ENCODE data around the gene MKNK2. TPM values are rescaled to one million over a fixed set of nuclear protein-coding genes. Genes with fewer than 3 reads are reported as not detected.
A peak's percentile ranks its signal among the peaks of the same experiment; 100 is the strongest.

Gene MKNK2
- polyA plus RNA-seq, 1 of the 3 experiments (the other 2 are of a cell fraction): 65.4 TPM

- no peaks in the 10 kb centered on the region for H4K20me1 ChIP-seq (ENCODE audit: insufficient read depth)
- POLR2A ChIA-PET: no interaction called here
- CTCF ChIA-PET: interaction anchor here (0.6 to 1.8 kb wide), 2 partner anchors 10 to 16 kb away, joined by 3 to 11 read pairs; no protein-coding TSS in a partner anchor
- H3K27ac ChIP-seq (ENCODE audit: low read depth in 2 of 2, low read length in 1 of 2): no peak overlapping the region
- H3K9me2 ChIP-seq: no peaks in the 10 kb centered on the region
- peaks cover 14% of the 10 kb centered on the region in 2 experiments for H3K36me3 ChIP-seq (replicated peaks in 1 of 2; ENCODE audit: control insufficient read depth in 1 of 2, insufficient read depth in 2 of 2, low read length in 1 of 2)
- WGBS (ENCODE audit: low lambda C conversion rate): 95% methylated on average over 24 of the region's 32 CpGs
- no peaks in the 10 kb centered on the region for H3K4me1 ChIP-seq (ENCODE audit: control insufficient read depth in 1 of 2, insufficient read depth in 2 of 2, low read depth in 1 of 2, low read length in 1 of 2)
- TF ChIP-seq TEAD4 (IDR thresholded peaks at IDR 0.05; ENCODE audit: borderline replicate concordance, insufficient read depth): no peak
- no peaks in the 10 kb centered on the region for H3K27me3 ChIP-seq (ENCODE audit: insufficient read depth)
- peak; percentile 10 for DNase-seq
- H3K9me3 ChIP-seq: no peaks in the 10 kb centered on the region
- no peak overlapping the region for H3K9ac ChIP-seq
- no peaks in the 10 kb centered on the region for H3F3A ChIP-seq (replicated peaks; ENCODE audit: insufficient read depth)
- no peak overlapping the region for H3K4me3 ChIP-seq (ENCODE audit: low read depth in 2 of 2, low read length in 1 of 2)
- H3K4me2 ChIP-seq: no peak overlapping the region
- peaks cover 14% of the 10 kb centered on the region; the same call in 1 of the 2 replicates for H3K79me2 ChIP-seq (ENCODE audit: insufficient read depth)
- H2AFZ ChIP-seq (ENCODE audit: low read depth): no peak overlapping the region
Measured at GRCh38 chr19:2079076-2079864, 28.2 kb upstream of the MKNK2 start.

DNA sequence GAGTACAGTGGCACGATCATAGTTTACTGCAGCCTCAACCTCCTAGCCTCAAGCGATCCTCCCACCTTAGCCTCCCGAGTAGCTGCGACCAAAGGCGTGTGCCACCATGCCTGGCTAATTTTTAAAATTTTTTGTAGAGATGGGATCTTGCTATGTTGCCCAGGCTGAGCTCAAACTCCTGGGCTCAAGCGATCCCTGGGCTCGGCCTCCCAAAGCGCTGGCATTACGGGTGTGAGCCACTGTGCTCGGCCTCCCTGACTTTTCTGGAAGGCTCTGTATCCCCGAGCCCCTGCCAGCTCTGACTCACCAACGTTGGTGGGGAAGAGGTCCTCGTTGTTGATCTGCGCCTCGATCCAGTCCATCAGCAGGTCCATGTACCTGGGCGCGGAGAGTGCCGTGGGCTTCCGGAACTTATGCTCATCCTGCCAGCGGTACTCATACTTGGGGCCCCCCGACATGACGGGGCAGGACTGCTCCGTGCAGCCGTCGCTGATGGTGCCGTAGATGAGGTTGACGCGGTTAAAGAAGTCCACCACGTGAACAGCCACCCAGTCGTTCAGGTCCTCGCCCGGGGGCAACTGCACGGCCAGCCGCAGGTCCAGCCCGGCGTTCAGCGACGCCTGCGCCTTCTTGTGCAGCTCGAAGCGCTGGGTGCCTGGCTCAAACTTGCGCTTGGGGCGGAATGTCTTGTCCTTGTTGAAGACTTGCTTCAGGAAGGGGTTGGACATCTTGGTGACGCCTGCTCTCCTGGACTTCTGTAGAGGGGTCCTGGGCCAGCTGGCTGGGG lies 27.0 kb upstream of the MKNK2 start:
- WGBS (ENCODE audit: low lambda C conversion rate): 97% methylated on average over 27 of the region's 44 CpGs
- Histone ChIP-seq H3K4me3 (ENCODE audit: low read depth in 2 of 2, low read length in 1 of 2) (no peak overlapping the region), H3K27me3 (ENCODE audit: insufficient read depth) (no peaks in the 10 kb centered on the region), H3F3A (replicated peaks; ENCODE audit: insufficient read depth) (no peaks in the 10 kb centered on the region), H3K4me1 (ENCODE audit: control insufficient read depth in 1 of 2, insufficient read depth in 2 of 2, low read depth in 1 of 2, low read length in 1 of 2) (no peaks in the 10 kb centered on the region), H2AFZ (ENCODE audit: low read depth) (no peak overlapping the region), H3K9me3 (no peaks in the 10 kb centered on the region), H3K79me2 (ENCODE audit: insufficient read depth) (peaks cover 12% of the 10 kb centered on the region; the same call in 1 of the 2 replicates), H4K20me1 (ENCODE audit: insufficient read depth) (no peaks in the 10 kb centered on the region), H3K9ac (no peak overlapping the region), H3K27ac (ENCODE audit: low read depth in 2 of 2, low read length in 1 of 2) (no peak overlapping the region), H3K9me2 (no peaks in the 10 kb centered on the region), H3K36me3 (replicated peaks in 1 of 2; ENCODE audit: control insufficient read depth in 1 of 2, insufficient read depth in 2 of 2, low read length in 1 of 2) (peaks cover 14% of the 10 kb centered on the region in 2 experiments), H3K4me2 (no peak overlapping the region)
- ChIA-PET CTCF (interaction anchor here (1.1 to 1.8 kb wide), 2 partner anchors 8 to 58 kb away, joined by 9 to 11 read pairs; no protein-coding TSS in a partner anchor), POLR2A (no interaction called here)
- DNase-seq: peak; percentile 12
- TF ChIP-seq CHD2 (IDR thresholded peaks at IDR 0.05; ENCODE audit: low read length, partially characterized antibody) (no peak), EP300 (IDR thresholded peaks at IDR 0.05; ENCODE audit: borderline replicate concordance in 1 of 2, low read depth in 1 of 2, low read length in 1 of 2) (no peak), FOSL2 (IDR thresholded peaks at IDR 0.05; ENCODE audit: borderline replicate concordance, low read depth) (no peak), MAX (IDR thresholded peaks at IDR 0.05; ENCODE audit: low read depth) (no peak), RCOR1 (IDR thresholded peaks at IDR 0.05; ENCODE audit: low read length) (no peak), GABPA (IDR thresholded peaks at IDR 0.05; ENCODE audit: low read depth) (no peak), YY1 (IDR thresholded peaks at IDR 0.05; ENCODE audit: low read depth) (no peak), IRF3 (IDR thresholded peaks at IDR 0.05; ENCODE audit: low read depth, low read length) (no peak), JUND (IDR thresholded peaks at IDR 0.05) (no peak), RFX5 (IDR thresholded peaks at IDR 0.05; ENCODE audit: low read length) (no peak), MEF2A (IDR thresholded peaks at IDR 0.05; ENCODE audit: borderline replicate concordance, low read depth) (no peak), NFIC (IDR thresholded peaks at IDR 0.05; ENCODE audit: borderline replicate concordance) (no peak), ELF1 (IDR thresholded peaks at IDR 0.05) (no peak), TCF12 (IDR thresholded peaks at IDR 0.05) (no peak)
- TF ChIP-seq, protein P1, sequence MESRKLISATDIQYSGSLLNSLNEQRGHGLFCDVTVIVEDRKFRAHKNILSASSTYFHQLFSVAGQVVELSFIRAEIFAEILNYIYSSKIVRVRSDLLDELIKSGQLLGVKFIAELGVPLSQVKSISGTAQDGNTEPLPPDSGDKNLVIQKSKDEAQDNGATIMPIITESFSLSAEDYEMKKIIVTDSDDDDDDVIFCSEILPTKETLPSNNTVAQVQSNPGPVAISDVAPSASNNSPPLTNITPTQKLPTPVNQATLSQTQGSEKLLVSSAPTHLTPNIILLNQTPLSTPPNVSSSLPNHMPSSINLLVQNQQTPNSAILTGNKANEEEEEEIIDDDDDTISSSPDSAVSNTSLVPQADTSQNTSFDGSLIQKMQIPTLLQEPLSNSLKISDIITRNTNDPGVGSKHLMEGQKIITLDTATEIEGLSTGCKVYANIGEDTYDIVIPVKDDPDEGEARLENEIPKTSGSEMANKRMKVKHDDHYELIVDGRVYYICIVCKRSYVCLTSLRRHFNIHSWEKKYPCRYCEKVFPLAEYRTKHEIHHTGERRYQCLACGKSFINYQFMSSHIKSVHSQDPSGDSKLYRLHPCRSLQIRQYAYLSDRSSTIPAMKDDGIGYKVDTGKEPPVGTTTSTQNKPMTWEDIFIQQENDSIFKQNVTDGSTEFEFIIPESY (IDR thresholded peaks at IDR 0.05; ENCODE audit: borderline replicate concordance, low read depth): no peak
- TF ChIP-seq, protein P2, sequence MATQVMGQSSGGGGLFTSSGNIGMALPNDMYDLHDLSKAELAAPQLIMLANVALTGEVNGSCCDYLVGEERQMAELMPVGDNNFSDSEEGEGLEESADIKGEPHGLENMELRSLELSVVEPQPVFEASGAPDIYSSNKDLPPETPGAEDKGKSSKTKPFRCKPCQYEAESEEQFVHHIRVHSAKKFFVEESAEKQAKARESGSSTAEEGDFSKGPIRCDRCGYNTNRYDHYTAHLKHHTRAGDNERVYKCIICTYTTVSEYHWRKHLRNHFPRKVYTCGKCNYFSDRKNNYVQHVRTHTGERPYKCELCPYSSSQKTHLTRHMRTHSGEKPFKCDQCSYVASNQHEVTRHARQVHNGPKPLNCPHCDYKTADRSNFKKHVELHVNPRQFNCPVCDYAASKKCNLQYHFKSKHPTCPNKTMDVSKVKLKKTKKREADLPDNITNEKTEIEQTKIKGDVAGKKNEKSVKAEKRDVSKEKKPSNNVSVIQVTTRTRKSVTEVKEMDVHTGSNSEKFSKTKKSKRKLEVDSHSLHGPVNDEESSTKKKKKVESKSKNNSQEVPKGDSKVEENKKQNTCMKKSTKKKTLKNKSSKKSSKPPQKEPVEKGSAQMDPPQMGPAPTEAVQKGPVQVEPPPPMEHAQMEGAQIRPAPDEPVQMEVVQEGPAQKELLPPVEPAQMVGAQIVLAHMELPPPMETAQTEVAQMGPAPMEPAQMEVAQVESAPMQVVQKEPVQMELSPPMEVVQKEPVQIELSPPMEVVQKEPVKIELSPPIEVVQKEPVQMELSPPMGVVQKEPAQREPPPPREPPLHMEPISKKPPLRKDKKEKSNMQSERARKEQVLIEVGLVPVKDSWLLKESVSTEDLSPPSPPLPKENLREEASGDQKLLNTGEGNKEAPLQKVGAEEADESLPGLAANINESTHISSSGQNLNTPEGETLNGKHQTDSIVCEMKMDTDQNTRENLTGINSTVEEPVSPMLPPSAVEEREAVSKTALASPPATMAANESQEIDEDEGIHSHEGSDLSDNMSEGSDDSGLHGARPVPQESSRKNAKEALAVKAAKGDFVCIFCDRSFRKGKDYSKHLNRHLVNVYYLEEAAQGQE (IDR thresholded peaks at IDR 0.05; ENCODE audit: low read depth, low read length): no peak
- TF ChIP-seq, protein P3, sequence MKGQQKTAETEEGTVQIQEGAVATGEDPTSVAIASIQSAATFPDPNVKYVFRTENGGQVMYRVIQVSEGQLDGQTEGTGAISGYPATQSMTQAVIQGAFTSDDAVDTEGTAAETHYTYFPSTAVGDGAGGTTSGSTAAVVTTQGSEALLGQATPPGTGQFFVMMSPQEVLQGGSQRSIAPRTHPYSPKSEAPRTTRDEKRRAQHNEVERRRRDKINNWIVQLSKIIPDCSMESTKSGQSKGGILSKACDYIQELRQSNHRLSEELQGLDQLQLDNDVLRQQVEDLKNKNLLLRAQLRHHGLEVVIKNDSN (IDR thresholded peaks at IDR 0.05; ENCODE audit: borderline replicate concordance, low read depth): no peak
